HuH-7 (cell line): ENCODE results near the gene B3GALT2.

ENCODE experiments used
- DNase-seq: peaks from one replicate; pipeline ENCODE4 v3.0.0; 2011; ENCODE audit warnings: low spot score

Gene B3GALT2

GRCh38 chr1:193181985-193182384, 4.4 kb downstream of the B3GALT2 start:
- DNase-seq: no peak

GRCh38 chr1:193181536-193181935, 4.9 kb downstream of the B3GALT2 start:
- DNase-seq: no peak

GRCh38 chr1:193179094-193179493, 7.3 kb downstream of the B3GALT2 start:
- no peak for DNase-seq

GRCh38 chr1:193176788-193177187, 9.6 kb downstream of the B3GALT2 start:
- no peak for DNase-seq

GRCh38 chr1:193176113-193176512, 10.3 kb downstream of the B3GALT2 start:
- no peak for DNase-seq

DNA sequence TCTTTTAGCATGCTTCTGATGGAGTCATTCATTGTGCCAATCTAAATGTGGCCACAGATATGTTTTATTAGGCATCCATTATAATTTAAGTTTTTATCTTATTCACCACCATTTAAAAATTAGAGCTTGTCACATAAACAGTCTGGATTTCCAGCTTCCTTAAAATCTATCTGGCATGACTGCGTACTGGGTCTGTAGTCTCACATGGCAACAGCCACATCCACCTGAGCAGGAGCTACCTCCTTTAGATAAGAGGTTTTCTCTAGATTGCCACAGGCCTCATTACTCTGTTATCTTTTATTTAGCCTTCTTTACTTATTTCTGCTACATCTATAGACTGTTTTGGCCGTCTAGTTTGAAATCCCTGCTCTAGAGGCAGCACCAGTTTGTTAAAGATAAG, 29.1 kb downstream of the B3GALT2 start:
- DNase-seq: no peak

DNA sequence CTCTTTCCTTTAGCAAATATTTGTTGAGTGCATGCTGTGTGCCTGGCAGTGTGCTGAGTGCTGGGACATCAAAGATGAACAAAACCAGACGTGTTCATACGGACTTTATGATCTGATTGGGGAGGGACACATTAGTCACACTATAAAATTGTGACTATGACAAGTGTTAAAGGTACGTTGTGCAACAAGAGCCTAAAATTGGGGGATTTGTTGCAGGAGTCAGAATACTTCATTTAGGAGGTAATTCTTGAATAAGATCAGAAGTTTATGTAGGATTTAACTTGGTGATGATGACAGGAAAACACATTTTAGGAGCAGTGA, 29.6 kb downstream of the B3GALT2 start:
- no peak for DNase-seq

DNA sequence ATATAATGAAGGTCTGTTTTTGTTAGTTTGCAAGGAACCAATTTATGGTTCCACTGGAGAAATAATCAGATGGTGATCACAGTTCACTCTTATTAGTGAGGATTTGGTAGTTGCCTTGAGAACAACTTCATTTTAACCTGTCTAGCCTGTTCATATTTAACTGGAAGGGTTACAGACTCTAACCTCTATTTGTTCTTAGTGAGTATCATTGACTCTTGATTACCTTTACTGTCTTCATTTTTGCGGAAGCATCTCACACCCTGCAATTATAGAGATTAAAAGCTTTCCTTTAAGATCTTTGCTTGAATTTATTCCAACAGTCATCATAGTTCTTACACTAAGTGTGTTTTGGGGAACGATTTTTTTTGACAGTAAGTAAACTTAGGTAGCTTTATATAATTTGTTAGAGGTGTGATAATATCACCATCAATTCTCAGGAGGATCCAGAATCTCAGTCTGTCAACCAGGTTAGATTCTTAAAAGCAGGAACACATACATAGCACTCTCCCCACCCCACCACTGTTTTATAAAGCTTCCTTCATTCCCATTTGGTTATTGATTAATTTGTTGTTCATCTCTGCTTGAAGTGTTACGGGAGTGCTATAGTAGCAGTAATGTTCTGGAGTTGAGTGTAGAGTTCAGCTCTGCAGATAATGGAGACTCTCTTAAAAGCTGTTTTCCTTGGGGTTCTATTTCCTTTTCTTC, 30.1 kb downstream of the B3GALT2 start:
- DNase-seq: no peak

DNA sequence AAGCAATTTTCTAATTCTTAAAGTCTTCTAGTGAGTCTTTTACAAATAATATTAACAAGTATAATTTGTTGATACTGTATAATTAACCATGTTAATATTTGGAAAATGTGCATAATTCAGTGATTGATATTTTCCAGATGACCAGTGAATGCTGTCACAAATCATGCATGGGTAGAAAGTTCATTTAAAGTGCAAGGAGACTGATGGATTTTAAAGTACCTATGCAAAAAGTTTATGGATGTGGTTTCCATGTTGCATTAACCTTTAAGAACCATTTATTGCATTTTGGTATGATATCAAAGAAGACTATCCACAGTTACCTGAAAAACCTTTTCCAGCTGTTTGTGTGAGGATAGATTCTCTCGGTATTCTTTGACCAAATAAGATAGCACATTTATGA, 41.4 kb downstream of the B3GALT2 start:
- DNase-seq: no peak

DNA sequence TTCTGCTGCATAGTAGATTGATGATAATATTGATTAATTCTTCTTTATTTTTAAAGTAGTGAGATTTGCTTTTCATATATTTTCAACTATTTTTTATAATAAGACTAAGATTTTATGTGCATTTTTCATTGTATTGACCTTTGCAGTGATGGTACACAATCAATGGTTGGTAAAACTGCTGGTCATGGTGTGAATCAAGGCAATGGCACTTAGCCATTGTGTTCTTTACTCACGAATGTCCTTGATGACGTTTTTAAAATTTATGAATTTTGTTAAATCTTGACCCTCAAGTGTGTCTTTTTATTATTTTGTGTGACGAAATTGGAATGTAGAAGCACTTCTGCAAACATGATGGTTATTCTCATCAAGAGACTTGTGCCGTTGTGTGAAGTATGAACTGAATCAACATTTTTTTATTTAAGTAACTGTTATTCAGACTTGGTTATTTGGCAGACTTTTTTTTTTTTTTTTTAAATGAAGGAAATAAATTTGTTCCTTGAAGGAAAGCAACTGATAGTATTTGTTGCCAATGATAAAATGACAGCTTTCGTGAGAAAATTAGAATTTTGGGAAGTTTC, 42.0 kb downstream of the B3GALT2 start:
- no peak for DNase-seq

- DNase-seq: no peak
Observed at GRCh38 chr1:193143285-193143684, 43.1 kb downstream of the B3GALT2 start.

DNA sequence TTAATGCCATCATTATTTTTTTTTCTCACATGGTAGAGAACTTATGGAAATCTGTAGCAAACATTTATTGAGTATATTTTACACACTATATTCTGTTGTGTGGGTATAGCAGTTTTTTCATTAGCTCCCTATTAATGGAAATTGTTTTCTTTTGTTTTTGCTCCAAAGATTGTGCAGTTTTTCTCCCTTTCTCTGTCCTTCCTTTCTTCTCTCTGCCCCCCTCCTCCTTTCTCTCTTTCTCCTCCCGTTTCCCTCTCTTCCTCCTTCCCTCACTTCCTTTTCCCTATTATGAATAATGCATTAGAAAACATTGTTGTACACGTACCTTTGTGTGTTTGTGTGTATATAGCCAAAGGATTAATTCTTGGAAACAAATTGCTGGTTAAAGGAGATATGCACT, 44.0 kb downstream of the B3GALT2 start:
- DNase-seq: no peak

GRCh38 chr1:193141804-193142203, 44.6 kb downstream of the B3GALT2 start:
- DNase-seq: no peak

DNA sequence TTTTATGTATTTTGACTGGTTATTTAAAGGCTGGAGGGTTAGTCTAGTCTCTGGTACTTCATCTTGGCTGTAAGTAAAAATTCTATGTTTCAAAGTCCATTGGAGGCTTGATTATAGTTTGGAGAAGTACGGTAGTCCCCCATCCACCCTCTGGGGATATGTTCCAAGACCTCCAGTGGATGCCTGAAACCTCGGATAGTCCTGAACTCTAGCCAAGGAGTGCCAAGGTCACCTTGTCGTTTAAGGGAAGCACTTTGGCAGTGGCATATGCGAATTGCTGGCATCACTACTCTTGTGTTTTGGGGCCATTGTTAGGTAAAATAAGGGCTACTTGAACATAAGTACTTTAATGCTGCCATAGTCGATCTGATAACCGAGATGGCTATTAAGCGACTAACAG, 46.2 kb downstream of the B3GALT2 start:
- no peak for DNase-seq

DNA sequence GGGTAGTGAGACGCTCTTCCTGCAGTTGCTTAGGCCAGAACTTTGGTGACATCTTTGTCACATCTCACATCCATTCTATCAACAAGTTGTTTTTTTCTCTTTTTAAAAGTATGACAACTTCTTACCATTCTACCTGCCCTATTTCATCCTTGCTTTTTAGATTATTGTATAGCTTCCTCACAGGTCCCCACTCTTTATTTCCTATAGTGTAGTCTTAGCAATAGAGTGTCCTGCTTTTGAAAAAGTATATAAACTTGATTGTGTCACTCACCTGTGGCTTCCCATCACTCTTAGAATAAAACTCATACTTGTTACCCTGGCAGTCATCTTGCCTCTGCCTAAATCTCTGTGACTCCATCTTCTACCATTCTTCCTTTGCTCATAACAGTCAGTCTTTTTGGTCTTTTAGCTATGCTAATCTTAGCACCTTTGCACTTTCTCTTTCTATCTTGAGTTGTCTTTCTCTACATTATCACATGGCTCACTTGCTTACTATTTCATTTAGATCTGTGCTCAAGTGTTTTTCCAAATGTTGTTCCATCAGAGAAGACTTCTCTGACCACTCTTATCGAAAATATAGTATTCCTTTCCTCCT, 55.0 kb downstream of the B3GALT2 start:
- DNase-seq: no peak
